K562 (cell line): ENCODE results near the gene ATOH1.

Source experiments
- CBFB ChIP-seq: sonication (generic); formaldehyde crosslinking; IDR thresholded peaks from 2 replicates; pipeline ENCODE4 v1.4.0; 2020; ENCODE audit warnings: mild to moderate bottlenecking, missing genetic modification reagents
- CTBP1 ChIP-seq: fragments of 450-650 bp; IDR thresholded peaks from 2 replicates; pipeline ENCODE4 v1.6.1; 2016; ENCODE audit warnings: borderline replicate concordance
- MCM7 ChIP-seq, 2 experiments: fragments of 450-650 bp; IDR thresholded peaks; 2 replicates each; pipeline ENCODE4 v1.6.1; 2016 to 2018
- NBN ChIP-seq: fragments of 450-650 bp; IDR thresholded peaks from 2 replicates; pipeline ENCODE4 v1.6.1; 2016; ENCODE audit warnings: low read depth, mild to moderate bottlenecking
- NFIC ChIP-seq: fragments of 450-650 bp; IDR thresholded peaks from 2 replicates; pipeline ENCODE4 v1.6.1; 2017; ENCODE audit warnings: mild to moderate bottlenecking, inconsistent platforms
- RAD21 ChIP-seq, 2 experiments: fragments of 250-450 bp in 1 of 2; fragments of 450-650 bp in 1 of 2; sonication (Bioruptor Pico) in 1 of 2; formaldehyde crosslinking in 1 of 2; IDR thresholded peaks in 1 of 2; conservative IDR thresholded peaks in 1 of 2; 2 replicates each; pipeline versions ENCODE4 v1.4.0 to v1.8.0; 2020 to 2022; ENCODE audit warnings: mild to moderate bottlenecking in 2 of 2, moderate library complexity in 1 of 2
- ZC3H4 ChIP-seq: sonication (generic); formaldehyde crosslinking; IDR thresholded peaks from 2 replicates; pipeline ENCODE4 v1.9.0; 2021; ENCODE audit warnings: missing genetic modification reagents, borderline replicate concordance
- ZFP1 ChIP-seq: fragments of 450-650 bp; formaldehyde crosslinking; IDR thresholded peaks from 2 replicates; pipeline ENCODE4 v1.4.0; 2020; ENCODE audit warnings: mild to moderate bottlenecking, mixed read lengths
- TF ChIP-seq, protein P1 (sequence below): sonication (generic); formaldehyde crosslinking; IDR thresholded peaks from 2 replicates; pipeline ENCODE4 v1.8.0; 2022; ENCODE audit warnings: mild to moderate bottlenecking, missing genetic modification reagents, borderline replicate concordance
- TF ChIP-seq, protein P2 (sequence below), 3 experiments: IDR thresholded peaks in 2 of 3; conservative IDR thresholded peaks in 1 of 3; 2 replicates each; pipeline ENCODE4 v1.5.1; 2011 to 2012; ENCODE audit warnings: low read length in 3 of 3, mild to moderate bottlenecking in 3 of 3, control low read depth in 2 of 3, improper control_type of control experiment in 1 of 3, inconsistent platforms in 1 of 3, low read depth in 1 of 3, mixed read lengths in 1 of 3, moderate library complexity in 1 of 3; ENCODE audit not compliant: insufficient read depth in 2 of 3
- TF ChIP-seq, protein P3 (sequence below), 2 experiments: IDR thresholded peaks; 2 replicates each; pipeline ENCODE4 v1.6.1; 2011; ENCODE audit warnings: borderline replicate concordance in 1 of 2, control low read depth in 1 of 2, low read depth in 1 of 2, low read length in 1 of 2, mild to moderate bottlenecking in 1 of 2, mixed read lengths in 1 of 2, moderate library complexity in 1 of 2; ENCODE audit not compliant: insufficient read depth in 1 of 2, insufficient read length in 1 of 2, poor library complexity in 1 of 2, severe bottlenecking in 1 of 2; ENCODE audit errors: extremely low read depth in 1 of 2

GRCh38 chr4:93827272-93827947 is 1.1 kb upstream of the ATOH1 start:
- no peak for TF ChIP-seq MCM7 (IDR thresholded peaks at IDR 0.05)
- TF ChIP-seq, protein P1, sequence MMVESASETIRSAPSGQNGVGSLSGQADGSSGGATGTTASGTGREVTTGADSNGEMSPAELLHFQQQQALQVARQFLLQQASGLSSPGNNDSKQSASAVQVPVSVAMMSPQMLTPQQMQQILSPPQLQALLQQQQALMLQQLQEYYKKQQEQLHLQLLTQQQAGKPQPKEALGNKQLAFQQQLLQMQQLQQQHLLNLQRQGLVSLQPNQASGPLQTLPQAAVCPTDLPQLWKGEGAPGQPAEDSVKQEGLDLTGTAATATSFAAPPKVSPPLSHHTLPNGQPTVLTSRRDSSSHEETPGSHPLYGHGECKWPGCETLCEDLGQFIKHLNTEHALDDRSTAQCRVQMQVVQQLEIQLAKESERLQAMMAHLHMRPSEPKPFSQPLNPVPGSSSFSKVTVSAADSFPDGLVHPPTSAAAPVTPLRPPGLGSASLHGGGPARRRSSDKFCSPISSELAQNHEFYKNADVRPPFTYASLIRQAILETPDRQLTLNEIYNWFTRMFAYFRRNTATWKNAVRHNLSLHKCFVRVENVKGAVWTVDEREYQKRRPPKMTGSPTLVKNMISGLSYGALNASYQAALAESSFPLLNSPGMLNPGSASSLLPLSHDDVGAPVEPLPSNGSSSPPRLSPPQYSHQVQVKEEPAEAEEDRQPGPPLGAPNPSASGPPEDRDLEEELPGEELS (CRISPR knock-in tag) = no peak
- no peak for TF ChIP-seq NFIC
- no peak for TF ChIP-seq NBN
- TF ChIP-seq, protein P2, sequence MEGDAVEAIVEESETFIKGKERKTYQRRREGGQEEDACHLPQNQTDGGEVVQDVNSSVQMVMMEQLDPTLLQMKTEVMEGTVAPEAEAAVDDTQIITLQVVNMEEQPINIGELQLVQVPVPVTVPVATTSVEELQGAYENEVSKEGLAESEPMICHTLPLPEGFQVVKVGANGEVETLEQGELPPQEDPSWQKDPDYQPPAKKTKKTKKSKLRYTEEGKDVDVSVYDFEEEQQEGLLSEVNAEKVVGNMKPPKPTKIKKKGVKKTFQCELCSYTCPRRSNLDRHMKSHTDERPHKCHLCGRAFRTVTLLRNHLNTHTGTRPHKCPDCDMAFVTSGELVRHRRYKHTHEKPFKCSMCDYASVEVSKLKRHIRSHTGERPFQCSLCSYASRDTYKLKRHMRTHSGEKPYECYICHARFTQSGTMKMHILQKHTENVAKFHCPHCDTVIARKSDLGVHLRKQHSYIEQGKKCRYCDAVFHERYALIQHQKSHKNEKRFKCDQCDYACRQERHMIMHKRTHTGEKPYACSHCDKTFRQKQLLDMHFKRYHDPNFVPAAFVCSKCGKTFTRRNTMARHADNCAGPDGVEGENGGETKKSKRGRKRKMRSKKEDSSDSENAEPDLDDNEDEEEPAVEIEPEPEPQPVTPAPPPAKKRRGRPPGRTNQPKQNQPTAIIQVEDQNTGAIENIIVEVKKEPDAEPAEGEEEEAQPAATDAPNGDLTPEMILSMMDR (IDR thresholded peaks at IDR 0.05 in 2 of 3, conservative IDR thresholded peaks at IDR 0.05 in 1 of 3; ENCODE audit: insufficient read depth in 2 of 3, low read depth in 1 of 3, low read length in 3 of 3) = no peak
- TF ChIP-seq CBFB (CRISPR knock-in tag) = no peak
- no peak for TF ChIP-seq RAD21 (CRISPR knock-in tag; conservative IDR thresholded peaks at IDR 0.05 in 1 of 2, IDR thresholded peaks at IDR 0.05 in 1 of 2)
- no peak for TF ChIP-seq ZC3H4 (CRISPR knock-in tag)
- TF ChIP-seq, protein P3, sequence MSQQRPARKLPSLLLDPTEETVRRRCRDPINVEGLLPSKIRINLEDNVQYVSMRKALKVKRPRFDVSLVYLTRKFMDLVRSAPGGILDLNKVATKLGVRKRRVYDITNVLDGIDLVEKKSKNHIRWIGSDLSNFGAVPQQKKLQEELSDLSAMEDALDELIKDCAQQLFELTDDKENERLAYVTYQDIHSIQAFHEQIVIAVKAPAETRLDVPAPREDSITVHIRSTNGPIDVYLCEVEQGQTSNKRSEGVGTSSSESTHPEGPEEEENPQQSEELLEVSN (IDR thresholded peaks at IDR 0.05; ENCODE audit: borderline replicate concordance in 1 of 2, extremely low read depth in 1 of 2, insufficient read depth in 1 of 2, insufficient read length in 1 of 2, low read depth in 1 of 2, low read length in 1 of 2, poor library complexity in 1 of 2, severe bottlenecking in 1 of 2) = no peak
- no peak for TF ChIP-seq ZFP1
- no peak for TF ChIP-seq CTBP1
